ENCODE results near the gene EHHADH.

GRCh38 chr3:185204894-185205293, 49.0 kb downstream of the EHHADH start:
- no peak for TF ChIP-seq POLR2AphosphoS5 (IDR thresholded peaks at IDR 0.05)
- no peak for TF ChIP-seq CTCF (IDR thresholded peaks at IDR 0.05)
- no peak for TF ChIP-seq EP300 (IDR thresholded peaks at IDR 0.05)
